ENCODE data around the gene JPH3. TPM values are rescaled to one million over a fixed set of nuclear protein-coding genes. Genes with fewer than 3 reads are reported as not detected.

JPH3 gene
- total RNA-seq, 1 experiment from 2014 or later, result 32.7 TPM

DNA sequence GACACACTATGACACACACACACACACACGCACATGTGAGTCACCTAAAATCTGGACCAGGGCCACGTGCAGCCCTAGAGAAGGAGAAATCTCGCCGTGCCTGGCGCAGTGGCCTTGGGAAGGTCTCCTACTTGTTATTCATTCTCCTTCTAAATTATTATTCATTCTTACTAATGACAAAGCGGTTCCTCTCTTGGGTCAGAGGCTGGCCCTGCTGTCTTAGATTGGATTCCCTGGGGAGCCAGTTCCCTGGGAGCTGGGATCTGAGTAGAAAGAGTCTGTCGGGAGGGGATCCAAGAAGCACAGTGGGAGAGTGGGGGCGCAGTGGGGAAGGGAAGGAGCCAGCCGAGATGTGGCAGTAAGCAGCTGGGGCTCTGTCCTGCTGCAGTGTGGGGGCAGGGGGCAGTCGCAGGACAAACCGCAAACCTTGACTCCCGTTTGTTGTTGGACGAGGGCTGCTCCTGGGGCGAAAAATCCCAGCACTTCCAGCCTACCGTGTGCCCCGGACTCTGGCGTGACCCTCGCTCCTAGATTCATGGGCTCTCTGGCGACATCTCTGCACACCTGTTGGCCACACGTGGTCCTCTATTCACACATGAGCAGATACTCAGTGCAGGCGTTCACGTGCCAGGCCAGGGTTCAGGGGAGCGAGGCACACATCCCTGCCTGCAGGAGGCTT is 18.7 kb upstream of the JPH3 start:
- TF ChIP-seq, protein P1, sequence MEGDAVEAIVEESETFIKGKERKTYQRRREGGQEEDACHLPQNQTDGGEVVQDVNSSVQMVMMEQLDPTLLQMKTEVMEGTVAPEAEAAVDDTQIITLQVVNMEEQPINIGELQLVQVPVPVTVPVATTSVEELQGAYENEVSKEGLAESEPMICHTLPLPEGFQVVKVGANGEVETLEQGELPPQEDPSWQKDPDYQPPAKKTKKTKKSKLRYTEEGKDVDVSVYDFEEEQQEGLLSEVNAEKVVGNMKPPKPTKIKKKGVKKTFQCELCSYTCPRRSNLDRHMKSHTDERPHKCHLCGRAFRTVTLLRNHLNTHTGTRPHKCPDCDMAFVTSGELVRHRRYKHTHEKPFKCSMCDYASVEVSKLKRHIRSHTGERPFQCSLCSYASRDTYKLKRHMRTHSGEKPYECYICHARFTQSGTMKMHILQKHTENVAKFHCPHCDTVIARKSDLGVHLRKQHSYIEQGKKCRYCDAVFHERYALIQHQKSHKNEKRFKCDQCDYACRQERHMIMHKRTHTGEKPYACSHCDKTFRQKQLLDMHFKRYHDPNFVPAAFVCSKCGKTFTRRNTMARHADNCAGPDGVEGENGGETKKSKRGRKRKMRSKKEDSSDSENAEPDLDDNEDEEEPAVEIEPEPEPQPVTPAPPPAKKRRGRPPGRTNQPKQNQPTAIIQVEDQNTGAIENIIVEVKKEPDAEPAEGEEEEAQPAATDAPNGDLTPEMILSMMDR (conservative IDR thresholded peaks at IDR 0.05), result no peak
- H3K4me1 ChIP-seq (ENCODE audit: insufficient read depth, low read length), result no peaks in the 10 kb centered on the region
- no peak overlapping the region for H3K9ac ChIP-seq (ENCODE audit: extremely low read depth, insufficient read length, low read length)
- H3K23ac ChIP-seq (ENCODE audit: insufficient read length, low read depth, low read length), result no peak overlapping the region
- H3K27me3 ChIP-seq (ENCODE audit: insufficient read depth, low read length), result no peaks in the 10 kb centered on the region
- H3T11ph ChIP-seq (ENCODE audit: low read length), result no peak overlapping the region
- no peak overlapping the region for H4K8ac ChIP-seq (replicated peaks; ENCODE audit: insufficient read length, low read depth, low read length)
- no peak overlapping the region for H2BK5ac ChIP-seq (ENCODE audit: insufficient read length, low read length)
- H3K27ac ChIP-seq (ENCODE audit: insufficient read length, low read depth, low read length), result no peak overlapping the region
- Mint-ChIP-seq H3K27me3 (ENCODE audit: low read depth) (peaks cover 13% of the 10 kb centered on the region), H3K9me3 (no peaks in the 10 kb centered on the region; a peak in 1 of 5 replicates), H3K27ac (peak overlapping the region in 1 of 3 experiments; percentile 44; a peak in 2 of 7 replicates), H3K4me1 (peaks cover 20 to 42% of the 10 kb centered on the region in 2 experiments), H3K4me3 (peak overlapping the region in 1 of 2 experiments; percentile 21; a peak in 1 of 5 replicates), H3K36me3 (ENCODE audit: insufficient read depth in 1 of 3, low read depth in 3 of 3) (no peaks in the 10 kb centered on the region)
- H3K79me1 ChIP-seq (ENCODE audit: insufficient read depth, low read depth, low read length, poor library complexity, severe bottlenecking), result no peaks in the 10 kb centered on the region
- WGBS (ENCODE audit: extremely low coverage, insufficient read length, low lambda C conversion rate), result no CpG with 5 or more reads among the region's 23 CpGs
- H3K56ac ChIP-seq (ENCODE audit: insufficient read length, low read depth, low read length), result no peak overlapping the region
- H4K20me1 ChIP-seq (ENCODE audit: control insufficient read depth, insufficient read depth, insufficient read length), result no peaks in the 10 kb centered on the region
- H2BK120ac ChIP-seq (ENCODE audit: low read depth, low read length, poor library complexity, severe bottlenecking), result no peak overlapping the region
- H3K23me2 ChIP-seq (ENCODE audit: insufficient read length, low read depth, low read length, poor library complexity, severe bottlenecking), result no peaks in the 10 kb centered on the region
- DNase-seq, result no peak
- H2BK15ac ChIP-seq (ENCODE audit: low read depth, low read length), result no peak overlapping the region
- H3K18ac ChIP-seq (ENCODE audit: insufficient read length, low read depth, low read length), result no peak overlapping the region
- H3K79me2 ChIP-seq (ENCODE audit: insufficient read depth, low read length), result no peaks in the 10 kb centered on the region
- no peak overlapping the region for H2AK5ac ChIP-seq (ENCODE audit: insufficient read length, low read length)
- no peak overlapping the region for H3K14ac ChIP-seq (ENCODE audit: insufficient read depth, low read length)
- H4K91ac ChIP-seq (ENCODE audit: insufficient read length, low read depth, low read length), result no peak overlapping the region
- H2AFZ ChIP-seq (ENCODE audit: low read length), result no peak overlapping the region
- no peak overlapping the region for H4K5ac ChIP-seq (ENCODE audit: insufficient read length, low read depth, low read length)
- no peaks in the 10 kb centered on the region for H3K9me3 ChIP-seq (ENCODE audit: control insufficient read depth, low read depth, low read length)
- H2BK12ac ChIP-seq (ENCODE audit: insufficient read length, low read depth, low read length), result no peak overlapping the region
- no peak overlapping the region for H3K4me2 ChIP-seq (ENCODE audit: insufficient read depth, insufficient read length, low read length)
- no peak overlapping the region for H2BK20ac ChIP-seq (ENCODE audit: low read depth, low read length, poor library complexity, severe bottlenecking)
- H3K4ac ChIP-seq (ENCODE audit: low read depth, low read length), result no peak overlapping the region

Data from H9 (cell line).